Measurements from ENCODE around the gene ZNF560.

DNA sequence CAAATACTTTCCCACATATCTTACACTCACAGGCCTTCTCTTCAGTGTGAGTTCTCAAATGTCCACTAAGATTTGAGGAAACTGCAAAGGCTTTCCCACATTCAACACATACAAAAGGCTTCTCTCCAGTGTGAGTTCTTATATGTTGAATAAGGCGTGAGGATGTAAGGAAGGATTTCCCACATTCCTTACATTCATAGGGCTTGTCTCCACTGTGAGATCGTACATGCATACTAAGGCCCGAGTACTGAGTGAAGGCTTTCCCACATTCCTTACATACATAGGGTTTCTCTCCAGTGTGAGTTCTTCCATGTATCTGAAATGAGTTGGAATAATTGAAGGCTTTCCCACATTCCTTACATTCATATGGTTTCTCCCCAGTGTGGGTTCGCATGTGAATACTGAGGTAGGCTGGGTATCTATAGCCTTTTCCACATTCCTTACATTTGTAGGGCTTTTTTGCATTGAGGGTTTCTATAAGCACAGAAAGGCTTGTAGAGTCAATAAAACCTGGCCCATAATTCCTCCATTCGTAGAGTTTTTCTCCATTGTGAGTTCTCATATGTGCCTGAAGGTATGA lies 30.4 kb upstream of the ZNF560 start:
- TF ChIP-seq REST (IDR thresholded peaks at IDR 0.05; ENCODE audit: insufficient read depth in 1 of 2, low read depth in 2 of 2, low read length in 2 of 2) (no peak), TAF1 (IDR thresholded peaks at IDR 0.05; ENCODE audit: borderline replicate concordance, insufficient read depth, low read length) (no peak), POLR2AphosphoS5 (IDR thresholded peaks at IDR 0.05; ENCODE audit: low read depth, low read length) (no peak)
